Bladder microvascular endothelial cell (primary cell): ENCODE results near the gene C11orf52. TPM values are rescaled to one million over a fixed set of nuclear protein-coding genes. Genes with fewer than 3 reads are reported as not detected.

Source experiments
- total RNA-seq: library from RNA; depleted of rRNA; stranded (reverse); fragments of >200 nt; gene quantifications from 2 replicates; pipeline ENCODE4 v1.2.3, GENCODE V29; 2014

Gene C11orf52, protein sequence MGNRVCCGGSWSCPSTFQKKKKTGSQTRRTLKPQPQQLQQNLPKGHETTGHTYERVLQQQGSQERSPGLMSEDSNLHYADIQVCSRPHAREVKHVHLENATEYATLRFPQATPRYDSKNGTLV
- 0.16 and 0.25 TPM in 2 replicates for total RNA-seq

DNA sequence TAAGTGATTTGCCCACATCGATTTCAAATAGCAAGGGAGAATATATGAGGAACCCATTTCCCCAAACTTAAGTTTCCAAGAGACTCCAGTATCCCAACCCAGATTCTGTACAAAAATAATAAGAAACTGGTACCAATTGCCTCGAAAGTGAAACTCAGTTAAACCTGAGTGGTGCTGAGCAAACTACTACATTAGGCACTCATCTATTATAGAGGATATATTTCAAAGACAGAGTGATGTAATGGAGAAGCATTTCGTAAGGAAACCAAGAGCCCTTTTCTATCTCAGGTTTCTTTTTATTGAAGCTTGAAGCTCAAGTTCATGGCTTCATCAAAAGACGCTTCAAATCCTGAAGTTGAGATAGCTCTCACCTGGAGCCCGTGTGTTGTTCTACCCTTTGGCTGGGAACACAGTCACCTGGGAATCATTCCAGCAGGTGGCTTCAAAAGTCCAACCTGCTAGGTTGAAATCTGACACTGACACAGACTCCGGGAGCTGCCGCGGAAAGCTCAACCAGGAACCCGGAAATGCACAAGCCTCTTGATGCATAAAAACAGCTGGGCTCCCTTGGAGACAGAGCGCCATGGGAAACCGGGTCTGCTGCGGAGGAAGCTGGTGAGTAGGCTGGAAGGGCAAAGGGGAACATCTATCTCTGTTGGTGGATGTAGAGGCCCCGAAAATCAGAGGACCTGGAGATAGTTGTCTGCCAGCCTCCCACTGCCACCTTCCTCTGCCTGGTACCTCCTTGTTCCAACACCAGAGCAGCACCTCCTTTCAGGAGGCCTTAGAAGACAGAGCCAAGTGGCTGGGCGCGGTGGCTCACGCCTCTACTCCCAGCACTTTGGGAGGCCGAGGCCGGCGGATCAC is at the start of gene C11orf52:
Gene C11orf52 (plus strand): TSS at position 524 of the 867 bp plus-strand sequence. CDS start 60 bp downstream, at position 584.

DNA sequence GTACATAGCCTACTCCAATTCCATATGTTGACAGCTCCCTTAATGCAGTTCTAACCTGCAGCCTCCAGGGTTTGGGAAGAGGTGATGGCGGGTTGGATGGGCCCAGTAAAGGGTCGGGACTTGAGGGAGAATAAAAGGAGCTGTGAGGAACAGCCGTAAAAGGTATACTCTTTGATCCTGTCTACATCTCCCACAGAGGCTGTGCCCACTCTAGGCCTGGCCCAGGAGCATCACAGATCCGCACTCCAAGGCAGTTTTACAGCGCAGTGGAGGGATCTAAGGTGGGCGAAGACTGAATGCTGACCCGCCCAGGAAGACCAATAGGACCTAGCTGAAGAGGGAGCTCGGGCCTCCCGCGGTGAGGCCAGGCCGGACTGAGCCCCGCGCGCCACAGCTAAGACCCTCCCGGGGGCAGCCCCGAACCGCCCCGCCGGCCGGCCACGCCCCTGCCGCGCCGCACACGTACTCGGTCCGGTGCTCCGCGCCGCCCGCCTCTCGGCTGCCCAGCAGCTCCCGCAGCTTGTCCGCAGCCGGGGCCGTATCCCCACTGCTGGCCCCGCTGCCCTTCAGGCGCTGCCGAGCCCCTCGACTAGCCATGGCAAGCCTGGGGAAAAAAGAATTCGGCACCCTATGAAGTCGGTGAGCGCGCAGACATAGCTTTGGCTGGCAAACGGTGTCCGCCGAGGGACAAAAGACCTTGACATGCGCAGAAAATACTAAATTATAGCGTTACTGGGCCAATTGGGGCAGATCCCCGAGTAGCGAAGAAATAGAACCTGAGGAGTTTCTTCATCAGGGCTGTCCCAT is 47.6 kb upstream of the C11orf52 start, which contains the start of gene ALG9:
Gene ALG9 (minus strand): TSS at position 696 of the 807 bp plus-strand sequence. CDS start 99 bp downstream, at position 597.

DNA sequence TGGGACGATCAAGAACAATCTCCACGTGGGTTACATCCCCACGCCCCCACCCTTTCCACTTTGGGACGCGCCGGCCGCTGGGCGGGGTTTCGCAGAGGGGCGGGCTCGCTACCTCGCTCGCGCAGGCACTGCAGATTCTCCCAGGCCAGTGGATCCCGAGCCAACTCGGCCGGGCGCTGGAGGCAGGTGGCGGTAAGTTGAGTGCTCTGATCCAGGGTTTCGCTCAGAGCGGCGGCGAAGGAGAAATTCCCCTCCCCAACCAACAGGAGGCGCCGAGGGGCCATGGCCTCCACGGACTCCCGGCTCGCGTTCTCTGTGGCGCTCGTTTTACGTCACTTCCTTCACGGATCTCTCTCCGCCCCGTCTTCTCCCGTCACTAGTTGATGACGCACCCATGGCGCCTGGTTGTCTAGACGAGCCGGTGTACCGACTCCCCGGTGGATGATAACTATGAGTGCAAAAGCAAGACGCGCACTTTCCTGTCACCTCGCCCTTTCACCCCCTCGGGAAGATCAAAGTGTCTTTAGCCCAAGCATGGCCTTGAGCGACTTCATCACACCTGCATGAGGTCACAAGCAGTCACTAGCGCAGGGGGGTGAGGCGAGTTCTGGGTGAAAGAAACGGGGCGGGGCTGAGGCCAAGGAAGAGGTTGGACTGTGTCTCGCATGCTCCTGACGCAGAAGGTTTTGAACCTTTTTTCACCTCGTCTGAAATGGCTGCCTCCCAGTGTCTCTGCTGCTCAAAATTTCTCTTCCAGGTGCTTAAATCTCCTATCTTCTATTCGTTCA is 39.7 kb upstream of the C11orf52 start, which contains the start of the genes CFAP68 and FDXACB1:
Gene CFAP68 (plus strand): TSS at position 693 of the 788 bp plus-strand sequence. CDS start 20 bp downstream, at position 713.
Gene FDXACB1 (minus strand): TSS at position 317 of the 788 bp plus-strand sequence. CDS start 33 bp downstream, at position 284.

DNA sequence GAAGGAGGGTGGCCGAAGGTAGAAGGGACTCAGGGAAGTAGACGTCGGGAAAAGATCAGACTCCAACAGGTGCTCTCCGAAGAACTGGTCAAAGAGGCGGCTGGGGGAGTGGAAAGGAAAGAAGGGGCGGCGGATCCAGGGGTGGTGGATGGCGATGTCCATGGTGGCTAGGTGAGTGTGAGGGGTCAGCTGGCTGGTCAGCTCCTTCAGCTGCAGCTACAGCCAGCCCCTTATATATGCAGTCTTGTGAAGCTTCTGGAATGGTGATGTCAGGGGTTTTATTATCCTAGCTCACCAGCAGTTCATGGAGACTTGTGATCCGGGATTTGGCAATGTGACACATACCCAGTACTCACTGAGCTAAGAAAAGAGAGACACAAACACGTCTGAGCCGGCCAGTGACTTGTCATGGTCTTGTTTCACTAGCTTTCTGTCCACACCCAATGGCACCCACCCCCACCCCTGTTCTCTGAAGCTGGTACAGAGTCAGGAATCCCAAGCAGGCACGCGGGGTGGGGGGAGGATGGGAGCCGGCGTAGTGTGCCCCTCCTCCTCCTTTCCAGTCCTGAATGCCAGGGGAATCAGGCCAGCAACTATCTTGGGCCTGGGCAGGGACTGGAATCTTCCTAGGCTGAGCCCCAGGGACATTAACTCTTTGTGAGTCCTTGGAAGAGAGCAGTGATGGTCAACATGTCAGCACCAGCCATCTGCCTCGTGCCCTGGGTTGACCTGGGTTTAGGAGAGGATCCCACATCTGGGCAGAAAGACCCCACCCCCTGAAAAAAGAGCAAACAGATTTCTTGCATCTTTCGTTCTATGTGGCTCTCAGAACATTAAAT is 6.9 kb upstream of the C11orf52 start, which contains the start of gene CRYAB:
Gene CRYAB (minus strand): TSS at position 208 of the 839 bp plus-strand sequence. CDS start 46 bp downstream, at position 162.

DNA sequence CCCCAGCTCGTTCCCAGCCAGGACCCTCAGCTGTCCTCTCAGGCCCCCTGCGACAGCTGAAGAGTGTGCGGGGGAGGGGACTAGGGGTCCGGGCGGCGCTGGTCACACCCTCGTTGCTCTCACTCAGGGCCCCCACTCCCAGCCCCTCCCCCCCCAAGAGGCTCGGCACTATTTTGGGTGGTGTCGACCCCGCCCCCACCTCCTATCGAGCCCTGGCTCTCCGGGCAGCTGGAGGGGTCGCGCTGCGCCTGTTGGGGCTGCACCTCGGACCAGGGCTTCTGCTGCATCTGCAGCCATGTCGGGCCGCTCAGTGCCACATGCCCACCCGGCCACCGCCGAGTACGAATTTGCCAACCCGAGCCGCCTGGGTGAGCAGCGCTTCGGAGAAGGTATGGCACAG is 6.2 kb upstream of the C11orf52 start, which contains the start of gene HSPB2:
Gene HSPB2 (plus strand): TSS at position 200 of the 400 bp plus-strand sequence. CDS start 96 bp downstream, at position 296.

Other genes starting within 250 kb of the C11orf52 start
- 29.1 and 89.4 TPM in 2 replicates for gene PPP2R1B, start 152.5 kb upstream of the C11orf52 start, total RNA-seq
- 14.2 and 24.9 TPM in 2 replicates for gene ALG9, start 47.3 kb upstream of the C11orf52 start, total RNA-seq
- 1.3 and 1.6 TPM in 2 replicates for gene FDXACB1, start 39.7 kb upstream of the C11orf52 start, total RNA-seq
- 4.4 and 5.0 TPM in 2 replicates for gene CFAP68, start 39.4 kb upstream of the C11orf52 start, total RNA-seq
- 0.81 and 1.0 TPM in 2 replicates for gene CRYAB, start 7.1 kb upstream of the C11orf52 start, total RNA-seq
- not detected in 2 replicates for gene HSPB2, start 6.2 kb upstream of the C11orf52 start, total RNA-seq
- 7.7 and 18.3 TPM in 2 replicates for gene DIXDC1, start 18.4 kb downstream of the C11orf52 start, total RNA-seq
- 21.9 and 30.6 TPM in 2 replicates for gene DLAT, start 106.5 kb downstream of the C11orf52 start, total RNA-seq
- gene PIH1D2, start 155.1 kb downstream of the C11orf52 start, total RNA-seq: 0.63 and 0.97 TPM in 2 replicates
- gene NKAPD1, start 155.4 kb downstream of the C11orf52 start, total RNA-seq: 9.6 and 14.7 TPM in 2 replicates
- 75.5 and 81.9 TPM in 2 replicates for gene TIMM8B, start 167.8 kb downstream of the C11orf52 start, total RNA-seq
- 137 and 142 TPM in 2 replicates for gene SDHD, start 168.0 kb downstream of the C11orf52 start, total RNA-seq
- 0.13 and 0.16 TPM in 2 replicates for gene IL18, start 245.2 kb downstream of the C11orf52 start, total RNA-seq
- gene TEX12, start 248.5 kb downstream of the C11orf52 start, total RNA-seq: not detected in 2 replicates